H9 (cell line): Measurements from ENCODE around the gene LMO3. TPM values are rescaled to one million over a fixed set of nuclear protein-coding genes. Genes with fewer than 3 reads are reported as not detected.

ENCODE experiments used
- DNase-seq: peaks from one replicate; pipeline ENCODE4 v3.0.0-alpha.2; 2017
- H2AFZ ChIP-seq: one replicate; pipeline ENCODE4 v1.6.1; 2013; ENCODE audit warnings: mild to moderate bottlenecking, low read length, control low read depth, moderate library complexity
- H2AK5ac ChIP-seq: 2 replicates; pipeline ENCODE4 v1.6.1; 2013; ENCODE audit warnings: low read length, control low read depth, mixed read lengths; ENCODE audit not compliant: insufficient read length
- H2BK120ac ChIP-seq: one replicate; pipeline ENCODE4 v1.6.1; 2013; ENCODE audit warnings: low read depth, mild to moderate bottlenecking, low read length, control low read depth, inconsistent platforms; ENCODE audit not compliant: poor library complexity, severe bottlenecking
- H2BK12ac ChIP-seq: 2 replicates; pipeline ENCODE4 v1.6.1; 2013; ENCODE audit warnings: low read length, control low read depth, mixed read lengths, low read depth; ENCODE audit not compliant: insufficient read length
- H2BK15ac ChIP-seq: 2 replicates; pipeline ENCODE4 v1.6.1; 2013; ENCODE audit warnings: low read depth, low read length, control low read depth
- H2BK20ac ChIP-seq: one replicate; pipeline ENCODE4 v1.6.1; 2013; ENCODE audit warnings: low read depth, mild to moderate bottlenecking, low read length, control low read depth, inconsistent platforms; ENCODE audit not compliant: poor library complexity, severe bottlenecking
- H2BK5ac ChIP-seq: 2 replicates; pipeline ENCODE4 v1.6.1; 2013; ENCODE audit warnings: low read length, control low read depth, mixed read lengths; ENCODE audit not compliant: insufficient read length
- H3K14ac ChIP-seq: 2 replicates; pipeline ENCODE4 v1.6.1; 2013; ENCODE audit warnings: low read length, control low read depth; ENCODE audit not compliant: insufficient read depth
- H3K18ac ChIP-seq: 2 replicates; pipeline ENCODE4 v1.6.1; 2013; ENCODE audit warnings: low read depth, mild to moderate bottlenecking, mixed read lengths, low read length, control low read depth; ENCODE audit not compliant: insufficient read length
- H3K23ac ChIP-seq: 2 replicates; pipeline ENCODE4 v1.6.1; 2013; ENCODE audit warnings: low read length, control low read depth, mixed read lengths, low read depth; ENCODE audit not compliant: insufficient read length
- H3K23me2 ChIP-seq: 2 replicates; pipeline ENCODE4 v1.6.1; 2013; ENCODE audit warnings: low read depth, mild to moderate bottlenecking, mixed read lengths, low read length, control low read depth; ENCODE audit not compliant: insufficient read length, poor library complexity, severe bottlenecking
- H3K27ac ChIP-seq: 2 replicates; pipeline ENCODE4 v1.5.1; 2013; ENCODE audit warnings: low read length, control low read depth, mixed read lengths, low read depth; ENCODE audit not compliant: insufficient read length
- H3K27me3 ChIP-seq: 2 replicates; pipeline ENCODE4 v1.6.1; 2013; ENCODE audit warnings: low read length, control low read depth, inconsistent platforms; ENCODE audit not compliant: insufficient read depth
- H3K4ac ChIP-seq: 2 replicates; pipeline ENCODE4 v1.6.1; 2013; ENCODE audit warnings: low read depth, mild to moderate bottlenecking, control low read depth, inconsistent platforms, low read length, moderate library complexity
- H3K4me1 ChIP-seq: 2 replicates; pipeline ENCODE4 v1.6.1; 2013; ENCODE audit warnings: low read length, control low read depth, inconsistent platforms; ENCODE audit not compliant: insufficient read depth
- H3K4me2 ChIP-seq: 2 replicates; pipeline ENCODE4 v1.6.1; 2013; ENCODE audit warnings: low read length, control low read depth, mixed read lengths; ENCODE audit not compliant: insufficient read length, insufficient read depth
- H3K56ac ChIP-seq: 2 replicates; pipeline ENCODE4 v1.6.1; 2013; ENCODE audit warnings: low read depth, mild to moderate bottlenecking, mixed read lengths, low read length, control low read depth; ENCODE audit not compliant: insufficient read length
- H3K79me1 ChIP-seq: 2 replicates; pipeline ENCODE4 v1.6.1; 2013; ENCODE audit warnings: low read depth, mild to moderate bottlenecking, moderate library complexity, low read length, control low read depth, inconsistent platforms; ENCODE audit not compliant: insufficient read depth, poor library complexity, severe bottlenecking
- H3K79me2 ChIP-seq: 2 replicates; pipeline ENCODE4 v1.6.1; 2013; ENCODE audit warnings: low read length, control low read depth, inconsistent platforms; ENCODE audit not compliant: insufficient read depth
- H3K9ac ChIP-seq: 2 replicates; pipeline ENCODE4 v1.6.1; 2013; ENCODE audit warnings: low read length, control low read depth, mixed read lengths; ENCODE audit not compliant: insufficient read length; ENCODE audit errors: extremely low read depth
- H3K9me3 ChIP-seq: one replicate; pipeline ENCODE4 v1.6.1; 2013; ENCODE audit warnings: low read depth, low read length, inconsistent platforms; ENCODE audit not compliant: control insufficient read depth
- H3T11ph ChIP-seq: one replicate; pipeline ENCODE4 v1.6.1; 2013; ENCODE audit warnings: mild to moderate bottlenecking, low read length, control low read depth, inconsistent platforms
- H4K20me1 ChIP-seq: one replicate; pipeline ENCODE4 v1.6.1; 2013; ENCODE audit not compliant: control insufficient read depth, insufficient read length, insufficient read depth
- H4K5ac ChIP-seq: 2 replicates; pipeline ENCODE4 v1.6.1; 2013; ENCODE audit warnings: low read depth, mild to moderate bottlenecking, mixed read lengths, low read length, control low read depth; ENCODE audit not compliant: insufficient read length
- H4K8ac ChIP-seq: replicated peaks from 2 replicates; pipeline ENCODE4 v1.6.1; 2013; ENCODE audit warnings: low read length, control low read depth, mixed read lengths, low read depth; ENCODE audit not compliant: insufficient read length
- H4K91ac ChIP-seq: 2 replicates; pipeline ENCODE4 v1.6.1; 2013; ENCODE audit warnings: low read depth, mild to moderate bottlenecking, moderate library complexity, mixed read lengths, low read length, control low read depth; ENCODE audit not compliant: insufficient read length
- H3K27ac Mint-ChIP-seq, 3 experiments: 2 replicates in 2 of 3; 3 replicates in 1 of 3; pipeline ENCODE4 v1.8.0; 2020 to 2021; ENCODE audit warnings: mixed read lengths in 3 of 3, mild to moderate bottlenecking in 1 of 3, moderate library complexity in 1 of 3
- H3K27me3 Mint-ChIP-seq: 2 replicates; pipeline ENCODE4 v1.8.0; 2021; ENCODE audit warnings: low read depth, mild to moderate bottlenecking, moderate library complexity, mixed read lengths
- H3K36me3 Mint-ChIP-seq, 3 experiments: 2 replicates in 2 of 3; 3 replicates in 1 of 3; pipeline ENCODE4 v1.8.0; 2020 to 2021; ENCODE audit warnings: low read depth in 3 of 3, mixed read lengths in 3 of 3; ENCODE audit not compliant: insufficient read depth in 1 of 3
- H3K4me1 Mint-ChIP-seq, 2 experiments: 2 replicates each; pipeline ENCODE4 v1.8.0; 2020; ENCODE audit warnings: mixed read lengths in 2 of 2
- H3K4me3 Mint-ChIP-seq, 2 experiments: 2 replicates in 1 of 2; 3 replicates in 1 of 2; pipeline ENCODE4 v1.8.0; 2020 to 2021; ENCODE audit warnings: mild to moderate bottlenecking in 2 of 2, mixed read lengths in 2 of 2, moderate library complexity in 1 of 2
- H3K9me3 Mint-ChIP-seq, 2 experiments: 2 replicates in 1 of 2; 3 replicates in 1 of 2; pipeline ENCODE4 v1.8.0; 2020; ENCODE audit warnings: mild to moderate bottlenecking in 2 of 2, mixed read lengths in 2 of 2, moderate library complexity in 1 of 2
- CTCF ChIP-seq: fragments of 200-600 bp; sonication (generic); conservative IDR thresholded peaks from 3 replicates; pipeline ENCODE4 v1.8.0; 2021; ENCODE audit warnings: antibody characterized with exemption, mild to moderate bottlenecking
- WGBS: extraction: QIAGEN DNeasy Blood & Tissue Kit; methylation state at CpG from one replicate; pipeline ENCODE4 v1.1.7; 2013; ENCODE audit warnings: missing lambda C conversion rate, low lambda C conversion rate, mixed read lengths; ENCODE audit not compliant: insufficient read length; ENCODE audit errors: extremely low coverage; 5-methylcytosine and 5-hydroxymethylcytosine counted together
- total RNA-seq: library from RNA; stranded (reverse); gene quantifications from 2 replicates; pipeline ENCODE4 v1.2.1, GENCODE V29; 2021

LMO3 gene
- total RNA-seq, 1 experiment from 2014 or later = not detected

- no peaks in the 10 kb centered on the region for H3K36me3 Mint-ChIP-seq
- Histone ChIP-seq H2BK15ac (no peak overlapping the region), H3K27ac (no peak overlapping the region), H4K20me1 (no peaks in the 10 kb centered on the region), H3T11ph (no peak overlapping the region), H3K18ac (no peak overlapping the region), H4K5ac (no peak overlapping the region), H3K27me3 (no peaks in the 10 kb centered on the region), H3K23me2 (no peaks in the 10 kb centered on the region), H4K8ac (no peak overlapping the region), H3K4me1 (no peaks in the 10 kb centered on the region; the same call in 1 of the 2 replicates), H2BK12ac (no peak overlapping the region), H3K79me1 (no peaks in the 10 kb centered on the region), H3K4me2 (no peak overlapping the region), H3K79me2 (no peaks in the 10 kb centered on the region), H2BK20ac (no peak overlapping the region), H3K23ac (no peak overlapping the region), H3K4ac (no peak overlapping the region), H3K14ac (no peak overlapping the region), H2BK120ac (no peak overlapping the region), H3K9me3 (no peaks in the 10 kb centered on the region), H3K56ac (no peak overlapping the region), H3K9ac (no peak overlapping the region), H2AFZ (no peak overlapping the region), H2BK5ac (no peak overlapping the region), H4K91ac (no peak overlapping the region), H2AK5ac (no peak overlapping the region)
- peaks cover 5 to 11% of the 10 kb centered on the region in 2 experiments for H3K4me1 Mint-ChIP-seq
- WGBS = no CpG with 5 or more reads among the region's 2 CpGs
- H3K27me3 Mint-ChIP-seq = no peaks in the 10 kb centered on the region
- H3K9me3 Mint-ChIP-seq = no peaks in the 10 kb centered on the region; a peak in 1 of 5 replicates
- DNase-seq = no peak
- H3K4me3 Mint-ChIP-seq = no peak overlapping the region
- H3K27ac Mint-ChIP-seq = no peak overlapping the region
- TF ChIP-seq CTCF = no peak
Measured at GRCh38 chr12:16593546-16593945, 12.4 kb downstream of the LMO3 start.
